Uterus (tissue), 2 donors: Measurements from ENCODE around the gene TRPV2.

Experiments
- POLR2A ChIP-seq, 2 donors: fragments of 450-650 bp; IDR thresholded peaks; one replicate each; pipeline ENCODE4 v1.6.1; 2016; ENCODE audit warnings: antibody characterized with exemption in 2 of 2, mild to moderate bottlenecking in 1 of 2, moderate library complexity in 1 of 2
- TF ChIP-seq, protein P1 (sequence below), 4 experiments: fragments of 200-600 bp in 2 of 4; fragments of 450-650 bp in 2 of 4; sonication (generic) in 2 of 4; IDR thresholded peaks; one replicate each; pipeline ENCODE4 v1.5.1; 2016 to 2019; ENCODE audit warnings: antibody characterized with exemption in 4 of 4, mild to moderate bottlenecking in 2 of 4, moderate library complexity in 1 of 4

GRCh38 chr17:16446338-16446983 lies 31.1 kb downstream of the TRPV2 start:
- TF ChIP-seq, protein P1, sequence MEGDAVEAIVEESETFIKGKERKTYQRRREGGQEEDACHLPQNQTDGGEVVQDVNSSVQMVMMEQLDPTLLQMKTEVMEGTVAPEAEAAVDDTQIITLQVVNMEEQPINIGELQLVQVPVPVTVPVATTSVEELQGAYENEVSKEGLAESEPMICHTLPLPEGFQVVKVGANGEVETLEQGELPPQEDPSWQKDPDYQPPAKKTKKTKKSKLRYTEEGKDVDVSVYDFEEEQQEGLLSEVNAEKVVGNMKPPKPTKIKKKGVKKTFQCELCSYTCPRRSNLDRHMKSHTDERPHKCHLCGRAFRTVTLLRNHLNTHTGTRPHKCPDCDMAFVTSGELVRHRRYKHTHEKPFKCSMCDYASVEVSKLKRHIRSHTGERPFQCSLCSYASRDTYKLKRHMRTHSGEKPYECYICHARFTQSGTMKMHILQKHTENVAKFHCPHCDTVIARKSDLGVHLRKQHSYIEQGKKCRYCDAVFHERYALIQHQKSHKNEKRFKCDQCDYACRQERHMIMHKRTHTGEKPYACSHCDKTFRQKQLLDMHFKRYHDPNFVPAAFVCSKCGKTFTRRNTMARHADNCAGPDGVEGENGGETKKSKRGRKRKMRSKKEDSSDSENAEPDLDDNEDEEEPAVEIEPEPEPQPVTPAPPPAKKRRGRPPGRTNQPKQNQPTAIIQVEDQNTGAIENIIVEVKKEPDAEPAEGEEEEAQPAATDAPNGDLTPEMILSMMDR (IDR thresholded peaks at IDR 0.05), result no peak
- no peak for TF ChIP-seq POLR2A (IDR thresholded peaks at IDR 0.05)
